C4-2B (cell line): ENCODE measurements around the gene MED9.

ENCODE experiments used
- ZFX ChIP-seq: fragments of 450-650 bp; IDR thresholded peaks from 2 replicates; pipeline ENCODE4 v1.6.1; 2017
- TF ChIP-seq, protein P1 (sequence below): fragments of 450-650 bp; conservative IDR thresholded peaks from 2 replicates; pipeline ENCODE4 v1.5.1; 2017; ENCODE audit warnings: mild to moderate bottlenecking

DNA sequence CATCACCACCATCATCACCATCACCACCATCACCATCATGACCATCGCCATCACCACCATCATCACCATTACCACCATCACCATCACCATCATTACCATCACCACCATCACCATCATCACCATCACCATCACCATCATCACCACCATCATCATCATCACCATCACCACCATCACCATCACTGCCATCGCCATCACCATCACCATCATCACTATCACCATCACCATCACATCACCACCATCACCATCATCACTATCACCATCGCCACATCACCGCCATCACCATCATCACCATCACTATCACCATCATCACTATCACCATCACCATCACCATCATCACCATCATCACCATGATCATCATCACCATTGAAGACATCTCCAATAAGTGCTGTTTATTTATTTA is 16.8 kb upstream of the MED9 start:
- TF ChIP-seq, protein P1, sequence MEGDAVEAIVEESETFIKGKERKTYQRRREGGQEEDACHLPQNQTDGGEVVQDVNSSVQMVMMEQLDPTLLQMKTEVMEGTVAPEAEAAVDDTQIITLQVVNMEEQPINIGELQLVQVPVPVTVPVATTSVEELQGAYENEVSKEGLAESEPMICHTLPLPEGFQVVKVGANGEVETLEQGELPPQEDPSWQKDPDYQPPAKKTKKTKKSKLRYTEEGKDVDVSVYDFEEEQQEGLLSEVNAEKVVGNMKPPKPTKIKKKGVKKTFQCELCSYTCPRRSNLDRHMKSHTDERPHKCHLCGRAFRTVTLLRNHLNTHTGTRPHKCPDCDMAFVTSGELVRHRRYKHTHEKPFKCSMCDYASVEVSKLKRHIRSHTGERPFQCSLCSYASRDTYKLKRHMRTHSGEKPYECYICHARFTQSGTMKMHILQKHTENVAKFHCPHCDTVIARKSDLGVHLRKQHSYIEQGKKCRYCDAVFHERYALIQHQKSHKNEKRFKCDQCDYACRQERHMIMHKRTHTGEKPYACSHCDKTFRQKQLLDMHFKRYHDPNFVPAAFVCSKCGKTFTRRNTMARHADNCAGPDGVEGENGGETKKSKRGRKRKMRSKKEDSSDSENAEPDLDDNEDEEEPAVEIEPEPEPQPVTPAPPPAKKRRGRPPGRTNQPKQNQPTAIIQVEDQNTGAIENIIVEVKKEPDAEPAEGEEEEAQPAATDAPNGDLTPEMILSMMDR, result no peak
- no peak for TF ChIP-seq ZFX
